Stimulated activated CD8-positive, alpha-beta memory T cell treated with anti-CD3 and anti-CD28 coated beads, Interleukin-4, amount 100 ng/mL, for 1 hour (primary cell): ENCODE results near the gene C2orf49.

Source experiments
- DNase-seq, 2 donors: peaks; one replicate each; pipeline ENCODE4 v3.0.0-alpha.2; 2020; ENCODE audit warnings: low read depth in 2 of 2, low spot score in 1 of 2

C2orf49 gene

GRCh38 chr2:105337122-105338019 lies at the start of gene C2orf49:
Gene C2orf49 (plus strand): TSS chr2:105337540. CDS start chr2:105337588, 48 bp downstream.
- peak; percentile 77 to 83 for DNase-seq

GRCh38 chr2:105287692-105288091 lies 49.6 kb upstream of the C2orf49 start:
- DNase-seq, result no peak

- no peak for DNase-seq
Measured at GRCh38 chr2:105288133-105288532, 49.2 kb upstream of the C2orf49 start.

- no peak for DNase-seq
Measured at GRCh38 chr2:105290981-105291660, 46.2 kb upstream of the C2orf49 start.

GRCh38 chr2:105291981-105292380 lies 45.4 kb upstream of the C2orf49 start:
- DNase-seq, result no peak

- DNase-seq, result no peak
Measured at GRCh38 chr2:105294046-105294445, 43.3 kb upstream of the C2orf49 start.

GRCh38 chr2:105294844-105295481 lies 42.4 kb upstream of the C2orf49 start:
- DNase-seq, result no peak

GRCh38 chr2:105296017-105296611 lies 41.2 kb upstream of the C2orf49 start:
- no peak for DNase-seq

GRCh38 chr2:105297216-105297615 lies 40.1 kb upstream of the C2orf49 start:
- no peak for DNase-seq

GRCh38 chr2:105298017-105298416 lies 39.3 kb upstream of the C2orf49 start:
- no peak for DNase-seq

GRCh38 chr2:105299290-105299689 lies 38.0 kb upstream of the C2orf49 start:
- DNase-seq, result no peak

- DNase-seq, result no peak
Measured at GRCh38 chr2:105301646-105302045, 35.7 kb upstream of the C2orf49 start.

GRCh38 chr2:105307146-105307545 lies 30.2 kb upstream of the C2orf49 start:
- DNase-seq, result no peak

- no peak for DNase-seq
Measured at GRCh38 chr2:105307550-105307949, 29.8 kb upstream of the C2orf49 start.

- no peak for DNase-seq
Measured at GRCh38 chr2:105307962-105308361, 29.4 kb upstream of the C2orf49 start.

GRCh38 chr2:105308382-105309146 lies 28.8 kb upstream of the C2orf49 start:
- DNase-seq, result no peak

- DNase-seq, result no peak
Measured at GRCh38 chr2:105309147-105309545, 28.2 kb upstream of the C2orf49 start.

- DNase-seq, result no peak
Measured at GRCh38 chr2:105313877-105314276, 23.5 kb upstream of the C2orf49 start.

GRCh38 chr2:105315314-105315713 lies 22.0 kb upstream of the C2orf49 start:
- DNase-seq, result no peak

- no peak for DNase-seq
Measured at GRCh38 chr2:105317937-105318336, 19.4 kb upstream of the C2orf49 start.
